Stimulated activated CD4-positive, alpha-beta T cell treated with anti-CD3 and anti-CD28 coated beads, Interleukin-2, amount 100 ng/mL, for 24 hours (primary cell): Measurements from ENCODE around the gene ENKD1.
"Not testable (repeated sequence)": the region's sequence is repeated elsewhere in the genome, so short reads cannot be mapped to it uniquely, and the experiment has no call there.

Experiments used
- DNase-seq, 2 donors: peaks; one replicate each; pipeline ENCODE4 v3.0.0-alpha.2; 2020

Gene ENKD1

GRCh38 chr16:67666559-67667452 is at the start of gene ENKD1, which contains the start of gene C16orf86:
ENKD1 (minus strand) TSS chr16:67666750; CDS start chr16:67666442, 308 bp downstream.
C16orf86 (plus strand) TSS chr16:67666814; CDS start chr16:67666971, 157 bp downstream.
- DNase-seq = peak; percentile 80 to 83

DNA sequence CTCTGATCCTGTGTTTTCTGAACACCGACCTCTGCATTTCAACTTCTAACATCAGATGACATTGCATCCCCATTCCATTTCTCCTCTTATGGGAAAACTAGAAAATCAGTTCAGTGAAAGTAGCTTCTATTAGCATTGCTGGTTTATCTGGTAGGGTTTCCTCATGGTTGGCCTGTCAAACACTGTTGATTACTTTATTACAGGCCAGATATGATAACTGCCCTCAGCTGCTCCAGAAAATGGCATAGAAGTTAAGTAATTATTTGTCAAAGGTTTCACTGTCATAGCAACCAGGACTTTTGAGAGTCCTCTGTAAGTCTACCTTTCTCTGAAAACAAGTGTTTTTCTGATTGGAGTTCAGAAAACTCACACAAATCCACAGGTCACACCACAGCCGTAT is 49.5 kb upstream of the ENKD1 start:
- DNase-seq = no peak

GRCh38 chr16:67714522-67714921 is 48.0 kb upstream of the ENKD1 start:
- DNase-seq = no peak

GRCh38 chr16:67713647-67714273 is 47.2 kb upstream of the ENKD1 start:
- no peak for DNase-seq

GRCh38 chr16:67710607-67711006 is 44.1 kb upstream of the ENKD1 start:
- DNase-seq = no peak

DNA sequence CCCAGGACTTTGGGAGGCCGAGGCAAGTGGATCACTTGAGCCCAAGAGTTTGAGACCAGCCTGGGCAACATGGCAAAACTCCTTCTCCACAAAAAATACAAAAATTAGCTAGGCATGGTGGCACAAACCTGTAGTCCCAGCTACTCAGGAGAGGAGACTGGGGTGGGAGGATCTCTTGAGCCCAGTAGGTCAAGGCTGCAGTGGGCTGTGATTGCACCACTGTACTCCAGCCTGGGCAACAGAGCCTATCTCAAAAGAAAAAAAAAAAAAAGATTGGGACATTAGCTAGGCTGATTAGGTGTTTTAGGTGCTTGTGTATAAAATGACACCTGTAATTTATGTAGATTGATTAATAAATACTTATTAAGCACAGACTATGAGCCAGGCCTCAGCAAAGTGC is 42.5 kb upstream of the ENKD1 start:
- DNase-seq = no peak

GRCh38 chr16:67708368-67708771 is 41.8 kb upstream of the ENKD1 start:
- DNase-seq = no peak

DNA sequence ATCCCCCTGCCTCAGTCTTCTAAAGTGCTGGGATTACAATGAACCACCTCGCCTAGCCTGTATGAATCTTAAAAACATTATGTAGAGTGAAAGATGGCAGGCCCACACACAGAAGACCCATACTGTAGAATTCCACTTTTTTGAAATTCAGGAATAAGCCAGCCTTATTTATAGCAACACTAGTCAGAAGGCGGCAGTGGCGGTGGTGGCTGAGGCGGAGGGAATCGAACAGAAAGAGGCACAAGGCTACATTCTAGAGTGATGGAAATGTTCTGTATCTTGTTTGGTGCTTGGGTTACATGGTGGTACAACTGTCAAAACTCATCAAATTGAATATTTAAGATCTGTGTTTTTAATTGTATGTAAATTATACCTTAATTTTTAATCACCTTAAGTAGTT is 41.2 kb upstream of the ENKD1 start:
- no peak for DNase-seq

DNA sequence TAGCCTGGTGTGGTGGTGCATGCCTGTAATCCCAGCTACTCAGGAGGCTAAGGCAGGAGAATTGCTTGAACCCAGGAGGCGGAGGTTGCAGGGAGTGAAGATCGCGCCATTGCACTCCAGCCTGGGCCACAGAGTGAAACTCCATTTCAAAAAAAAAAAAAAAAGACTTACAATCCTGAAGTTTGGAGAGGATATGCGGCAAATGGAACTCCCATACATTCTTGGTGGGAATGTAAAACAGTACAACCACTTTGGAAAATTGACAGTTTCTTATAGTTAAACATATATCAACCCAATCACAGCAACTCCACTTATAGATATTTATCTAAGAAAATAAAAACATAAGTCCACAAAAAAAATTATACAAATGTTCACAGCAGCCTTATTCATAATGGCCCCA is 40.7 kb upstream of the ENKD1 start:
- no peak for DNase-seq

- no peak for DNase-seq
Observed at GRCh38 chr16:67704110-67704509, 37.6 kb upstream of the ENKD1 start.

DNA sequence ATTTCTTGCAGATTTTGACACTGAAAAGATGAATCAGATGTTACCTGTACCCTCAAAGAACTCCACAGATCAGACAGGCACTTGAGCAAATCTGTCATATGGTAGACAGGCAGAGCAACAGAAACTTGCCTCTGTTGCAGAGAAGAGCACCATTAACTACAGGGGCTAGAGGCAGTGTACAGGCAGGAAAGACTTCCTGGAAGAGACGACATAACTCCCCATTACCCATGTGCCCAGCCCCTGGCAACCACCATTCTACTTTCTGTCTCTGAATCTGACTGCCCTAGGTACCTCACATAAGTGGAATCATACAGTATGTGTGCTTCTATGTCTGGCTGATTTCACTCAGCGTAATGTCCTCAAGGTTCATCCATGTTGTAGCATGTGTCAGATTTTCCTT is 37.1 kb upstream of the ENKD1 start:
- DNase-seq = no peak

DNA sequence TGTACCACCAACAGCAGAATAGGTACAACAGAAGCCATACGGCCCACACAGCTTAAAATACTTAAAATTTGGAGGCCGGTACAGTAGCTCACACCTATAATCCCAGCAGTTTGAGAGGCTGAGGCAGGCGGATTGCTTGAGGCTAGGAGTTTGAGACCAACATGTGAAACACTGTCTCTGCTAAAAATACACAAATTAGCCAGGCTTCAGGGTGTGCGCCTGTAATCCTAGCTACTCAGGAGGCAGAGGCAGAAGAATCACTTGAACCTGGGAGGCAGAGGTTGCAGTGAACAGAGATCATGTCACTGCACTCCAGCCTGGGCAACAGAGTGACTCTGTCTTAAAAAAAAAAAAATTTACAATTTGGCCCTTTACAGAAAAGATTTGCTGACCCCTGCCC is 35.6 kb upstream of the ENKD1 start:
- DNase-seq = no peak

- DNase-seq = no peak
Observed at GRCh38 chr16:67701420-67701819, 34.9 kb upstream of the ENKD1 start.

DNA sequence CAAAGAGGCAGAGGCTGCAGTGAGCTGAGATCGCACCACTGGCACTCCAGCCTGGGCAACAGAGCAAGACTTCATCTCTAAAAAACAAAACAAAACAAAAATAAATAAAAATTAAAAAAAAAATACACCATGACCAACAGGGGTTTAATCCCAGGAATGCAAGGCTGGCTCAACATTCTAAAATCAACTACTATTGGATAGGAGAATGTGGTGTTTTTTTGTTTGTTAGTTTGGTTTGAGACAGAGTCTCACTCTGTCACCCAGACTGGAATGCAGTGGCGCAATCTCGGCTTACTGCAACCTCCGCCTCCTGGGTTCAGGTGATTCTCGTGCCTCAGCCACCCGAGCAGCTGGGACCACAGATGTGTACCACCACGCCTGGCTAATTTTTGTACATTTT is 32.7 kb upstream of the ENKD1 start:
- DNase-seq = no peak

- DNase-seq = no peak
Observed at GRCh38 chr16:67697422-67698185, 31.1 kb upstream of the ENKD1 start.

GRCh38 chr16:67694611-67695010 is 28.1 kb upstream of the ENKD1 start:
- no peak for DNase-seq

GRCh38 chr16:67693517-67694285 is 27.2 kb upstream of the ENKD1 start:
- not testable (repeated sequence) for DNase-seq

- no peak for DNase-seq
Observed at GRCh38 chr16:67685388-67686112, 19.0 kb upstream of the ENKD1 start.

- no peak for DNase-seq
Observed at GRCh38 chr16:67683767-67684166, 17.2 kb upstream of the ENKD1 start.

- no peak for DNase-seq
Observed at GRCh38 chr16:67679935-67680897, 13.7 kb upstream of the ENKD1 start.
